HCT116 (cell line): Measurements from ENCODE around the gene C1QL3. TPM values are rescaled to one million over a fixed set of nuclear protein-coding genes. Genes with fewer than 3 reads are reported as not detected.

Experiments used
- ATAC-seq: fragments of 200-7000 bp; cut with Tn5 transposase; 2 replicates; pipeline ENCODE4 v1.9.1; 2020; ENCODE audit warnings: mild to moderate bottlenecking, moderate library complexity
- BruUV-seq: library from RNA; stranded (reverse); fragments of 400-500 nt; replicated peaks from 2 replicates; lab custom pipeline; 2021; lab: Mats Ljungman, UMichigan
- CTCF ChIA-PET: fragments of 300-600 bp; sonication (Branson Sonifier 250); formaldehyde crosslinking; loops from one replicate; lab custom pipeline; 2021; ENCODE audit warnings: antibody characterized with exemption; lab: Charles Lee
- POLR2A ChIA-PET: fragments of 300-600, 350-600 bp; sonication (Branson Sonifier 250); formaldehyde crosslinking; loops from one replicate; lab custom pipeline; 2021; ENCODE audit warnings: antibody characterized with exemption; lab: Charles Lee
- RAD21 ChIA-PET, 2 experiments: fragments of 300-600 bp; sonication (Branson Sonifier 250); formaldehyde crosslinking; loops; one replicate each; lab custom pipeline; 2023; ENCODE audit warnings: low total read pairs in 2 of 2; ENCODE audit not compliant: uncharacterized antibody in 2 of 2, unreplicated experiment in 2 of 2, low non-redundant PET in 1 of 2; lab: Charles Lee
- DNase-seq: peaks from one replicate; pipeline ENCODE4 v3.0.0-alpha.2; 2010; ENCODE audit warnings: low read depth, low spot score
- H2AFZ ChIP-seq: fragments of 200-600 bp; shearing (Covaris generic), sonication (generic); 2 replicates; pipeline ENCODE4 v1.6.1; 2017; ENCODE audit warnings: low read depth, mixed run types, mixed read lengths, antibody characterized with exemption, low read length; ENCODE audit not compliant: poor library complexity, severe bottlenecking
- H3K27ac ChIP-seq: 2 replicates; pipeline ENCODE4 v1.5.1; 2012; ENCODE audit warnings: low read depth, low read length
- H3K27me3 ChIP-seq: fragments of 200-600 bp; sonication (generic); 2 replicates; pipeline ENCODE4 v1.6.1; 2016; ENCODE audit warnings: mixed run types, low read length, mixed read lengths; ENCODE audit not compliant: insufficient read depth
- H3K36me3 ChIP-seq, 2 experiments: fragments of 200-500 bp in 1 of 2; fragments of 200-600 bp in 1 of 2; sonication (Bioruptor generic) in 1 of 2; sonication (generic) in 1 of 2; 2 replicates each; pipeline versions ENCODE4 v1.5.1 to v1.6.1; 2014 to 2016; ENCODE audit warnings: low read length in 2 of 2, inconsistent platforms in 1 of 2, mixed read lengths in 1 of 2, mixed run types in 1 of 2; ENCODE audit not compliant: insufficient read depth in 2 of 2, control insufficient read depth in 1 of 2
- H3K4me1 ChIP-seq, 2 experiments: fragments of 200-600 bp in 1 of 2; sonication (generic) in 1 of 2; 2 replicates each; pipeline versions ENCODE4 v1.5.1 to v1.6.1; 2012 to 2017; ENCODE audit warnings: low read length in 2 of 2, inconsistent platforms in 1 of 2, mild to moderate bottlenecking in 1 of 2, mixed read lengths in 1 of 2, mixed run types in 1 of 2, moderate library complexity in 1 of 2; ENCODE audit not compliant: insufficient read depth in 2 of 2, control insufficient read depth in 1 of 2
- H3K4me2 ChIP-seq: fragments of 200-600 bp; sonication (generic); 2 replicates; pipeline ENCODE4 v1.6.1; 2017; ENCODE audit warnings: mixed run types, low read length, mixed read lengths
- H3K4me3 ChIP-seq, 2 experiments: fragments of 200-600 bp in 1 of 2; sonication (generic) in 1 of 2; replicated peaks in 1 of 2; 2 replicates each; pipeline ENCODE4 v1.5.1; 2011 to 2016; ENCODE audit warnings: low read length in 2 of 2, control low read depth in 1 of 2, low read depth in 1 of 2, mild to moderate bottlenecking in 1 of 2, mixed read lengths in 1 of 2, mixed run types in 1 of 2
- H3K79me2 ChIP-seq: fragments of 200-600 bp; sonication (generic); 2 replicates; pipeline ENCODE4 v1.6.1; 2017; ENCODE audit warnings: mild to moderate bottlenecking, mixed run types, low read length, moderate library complexity, mixed read lengths; ENCODE audit not compliant: insufficient read depth
- H3K9ac ChIP-seq: fragments of 200-600 bp; sonication (generic); 2 replicates; pipeline ENCODE4 v1.6.1; 2016; ENCODE audit warnings: low read length, mixed read lengths
- H3K9me2 ChIP-seq: fragments of 200-600 bp; sonication (generic), shearing (Covaris generic); 2 replicates; pipeline ENCODE4 v1.6.1; 2017; ENCODE audit warnings: mixed run types, mild to moderate bottlenecking, moderate library complexity; ENCODE audit not compliant: insufficient read depth
- H3K9me3 ChIP-seq, 2 experiments: fragments of 200-500 bp in 1 of 2; fragments of 200-600 bp in 1 of 2; sonication (Bioruptor generic) in 1 of 2; sonication (generic) in 1 of 2; 2 replicates each; pipeline ENCODE4 v1.6.1; 2014 to 2017; ENCODE audit warnings: low read length in 2 of 2, mixed read lengths in 2 of 2, inconsistent platforms in 1 of 2, low read depth in 1 of 2, mild to moderate bottlenecking in 1 of 2, mixed run types in 1 of 2, moderate library complexity in 1 of 2; ENCODE audit not compliant: control insufficient read depth in 1 of 2, insufficient read depth in 1 of 2
- H4K20me1 ChIP-seq: fragments of 200-600 bp; sonication (generic), shearing (Covaris generic); 2 replicates; pipeline ENCODE4 v1.6.1; 2017; ENCODE audit warnings: mixed run types, mild to moderate bottlenecking, moderate library complexity; ENCODE audit not compliant: insufficient read depth
- CBX3 ChIP-seq: IDR thresholded peaks from 2 replicates; pipeline ENCODE4 v1.6.1; 2012; ENCODE audit warnings: low read depth
- CEBPB ChIP-seq: IDR thresholded peaks from 2 replicates; pipeline ENCODE4 v1.6.1; 2012; ENCODE audit warnings: low read depth
- EGR1 ChIP-seq: IDR thresholded peaks from 2 replicates; pipeline ENCODE4 v1.6.1; 2012; ENCODE audit warnings: low read depth
- ELF1 ChIP-seq: IDR thresholded peaks from 2 replicates; pipeline ENCODE4 v1.6.1; 2012; ENCODE audit warnings: low read depth, borderline replicate concordance
- EZH2 ChIP-seq: fragments of 200-600 bp; sonication (generic); IDR thresholded peaks from 2 replicates; pipeline ENCODE4 v1.6.1; 2017; ENCODE audit warnings: antibody characterized with exemption, mixed run types
- EZH2phosphoT487 ChIP-seq: fragments of 200-600 bp; IDR thresholded peaks from 2 replicates; pipeline ENCODE4 v1.6.1; 2018; ENCODE audit warnings: antibody characterized with exemption, borderline replicate concordance
- FOSL1 ChIP-seq: IDR thresholded peaks from 2 replicates; pipeline ENCODE4 v1.6.1; 2012; ENCODE audit warnings: low read depth
- POLR2AphosphoS5 ChIP-seq: IDR thresholded peaks from 2 replicates; pipeline ENCODE4 v1.6.1; 2011; ENCODE audit warnings: mild to moderate bottlenecking, low read depth, low read length, moderate library complexity
- RAD21 ChIP-seq: IDR thresholded peaks from 2 replicates; pipeline ENCODE4 v1.6.1; 2012; ENCODE audit warnings: low read depth, mild to moderate bottlenecking
- SIN3A ChIP-seq: IDR thresholded peaks from 2 replicates; pipeline ENCODE4 v1.6.1; 2012; ENCODE audit warnings: low read depth
- SP1 ChIP-seq: IDR thresholded peaks from 2 replicates; pipeline ENCODE4 v1.6.1; 2012; ENCODE audit warnings: low read depth
- SRF ChIP-seq: IDR thresholded peaks from 2 replicates; pipeline ENCODE4 v1.6.1; 2012; ENCODE audit warnings: low read depth
- TCF7L2 ChIP-seq: IDR thresholded peaks from 2 replicates; pipeline ENCODE4 v1.7.0; 2011; ENCODE audit warnings: borderline replicate concordance, inconsistent platforms; ENCODE audit not compliant: insufficient read depth, insufficient read length; ENCODE audit errors: extremely low read depth
- YY1 ChIP-seq: IDR thresholded peaks from 2 replicates; pipeline ENCODE4 v1.6.1; 2011; ENCODE audit warnings: low read length, low read depth, moderate library complexity, mild to moderate bottlenecking; ENCODE audit not compliant: insufficient replicate concordance; ENCODE audit errors: extremely low read depth
- ZFX ChIP-seq: fragments of 450-650 bp; IDR thresholded peaks from 2 replicates; pipeline ENCODE4 v1.6.1; 2017
- ZNF274 ChIP-seq: fragments of 200-500 bp; sonication (Bioruptor generic); IDR thresholded peaks from 2 replicates; pipeline ENCODE4 v1.6.1; 2014; ENCODE audit warnings: mild to moderate bottlenecking, low read depth, low read length, inconsistent platforms
- intact Hi-C: fragments of 100-400 bp; cut with micrococcal nuclease; formaldehyde crosslinking; loops from 2 replicates; pipeline ENCODE4 v1.10.0; 2022
- total RNA-seq: library from RNA; stranded (reverse); gene quantifications from one replicate; pipeline ENCODE4 v1.2.1, GENCODE V29; 2021; ENCODE audit not compliant: unreplicated experiment
- TF ChIP-seq, protein P1 (sequence below), 3 experiments: fragments of 200-600 bp in 1 of 3; sonication (generic) in 1 of 3; IDR thresholded peaks in 2 of 3; conservative IDR thresholded peaks in 1 of 3; 2 replicates each; pipeline ENCODE4 v1.5.1; 2012 to 2017; ENCODE audit warnings: low read depth in 2 of 3, low read length in 2 of 3, antibody characterized with exemption in 1 of 3, borderline replicate concordance in 1 of 3, control low read depth in 1 of 3, mild to moderate bottlenecking in 1 of 3, mixed read lengths in 1 of 3, mixed run types in 1 of 3, moderate library complexity in 1 of 3; ENCODE audit not compliant: insufficient read depth in 1 of 3
- TF ChIP-seq, protein P2 (sequence below): IDR thresholded peaks from 2 replicates; pipeline ENCODE4 v1.6.1; 2012
- TF ChIP-seq, protein P3 (sequence below): IDR thresholded peaks from 2 replicates; pipeline ENCODE4 v1.6.1; 2012
- TF ChIP-seq, protein P4 (sequence below): IDR thresholded peaks from 2 replicates; pipeline ENCODE4 v1.6.1; 2011; ENCODE audit warnings: mild to moderate bottlenecking, low read length, moderate library complexity; ENCODE audit not compliant: insufficient replicate concordance; ENCODE audit errors: extremely low read depth

Gene C1QL3
- total RNA-seq, 1 experiment from 2014 or later = not detected

DNA sequence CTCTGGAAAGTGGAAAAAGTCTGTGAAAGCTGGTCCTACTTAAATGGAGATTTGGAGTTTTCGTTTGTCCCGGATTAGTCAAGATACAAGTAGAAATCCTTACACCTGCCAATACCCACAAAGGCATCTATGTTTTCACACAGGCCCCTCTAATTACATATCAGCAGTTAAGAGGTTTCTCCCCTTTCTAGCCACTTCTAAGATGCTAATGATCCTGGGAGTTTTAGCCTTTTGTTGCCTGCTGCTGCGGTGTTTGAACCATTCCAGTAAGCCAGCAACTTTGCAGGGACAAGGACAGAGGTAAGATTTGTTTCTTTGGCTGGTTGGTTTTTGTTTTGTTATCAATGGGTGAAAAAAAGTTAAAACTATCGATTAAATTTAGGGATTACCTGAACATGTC, 5.8 kb upstream of the C1QL3 start:
- no peaks in the 10 kb centered on the region for H3K9me3 ChIP-seq
- no peak for ATAC-seq
- H3K79me2 ChIP-seq = no peaks in the 10 kb centered on the region
- H4K20me1 ChIP-seq = no peaks in the 10 kb centered on the region
- no peak overlapping the region for H3K4me3 ChIP-seq
- H3K4me2 ChIP-seq = no peak overlapping the region
- H3K9ac ChIP-seq = no peak overlapping the region
- no peaks in the 10 kb centered on the region for H3K9me2 ChIP-seq
- H3K27ac ChIP-seq = no peak overlapping the region
- BruUV-seq = no TSS peak
- no peak for DNase-seq
- intact Hi-C loops = no loop called here
- no peaks in the 10 kb centered on the region for H3K27me3 ChIP-seq
- POLR2A ChIA-PET = no interaction called here
- TF ChIP-seq SIN3A (no peak), EZH2phosphoT487 (no peak), POLR2AphosphoS5 (no peak), EZH2 (no peak), SRF (no peak), YY1 (no peak), RAD21 (no peak), ELF1 (no peak), TCF7L2 (no peak), EGR1 (no peak), ZNF274 (no peak), CEBPB (no peak), FOSL1 (no peak), SP1 (no peak), CBX3 (no peak), ZFX (no peak)
- TF ChIP-seq, protein P1, sequence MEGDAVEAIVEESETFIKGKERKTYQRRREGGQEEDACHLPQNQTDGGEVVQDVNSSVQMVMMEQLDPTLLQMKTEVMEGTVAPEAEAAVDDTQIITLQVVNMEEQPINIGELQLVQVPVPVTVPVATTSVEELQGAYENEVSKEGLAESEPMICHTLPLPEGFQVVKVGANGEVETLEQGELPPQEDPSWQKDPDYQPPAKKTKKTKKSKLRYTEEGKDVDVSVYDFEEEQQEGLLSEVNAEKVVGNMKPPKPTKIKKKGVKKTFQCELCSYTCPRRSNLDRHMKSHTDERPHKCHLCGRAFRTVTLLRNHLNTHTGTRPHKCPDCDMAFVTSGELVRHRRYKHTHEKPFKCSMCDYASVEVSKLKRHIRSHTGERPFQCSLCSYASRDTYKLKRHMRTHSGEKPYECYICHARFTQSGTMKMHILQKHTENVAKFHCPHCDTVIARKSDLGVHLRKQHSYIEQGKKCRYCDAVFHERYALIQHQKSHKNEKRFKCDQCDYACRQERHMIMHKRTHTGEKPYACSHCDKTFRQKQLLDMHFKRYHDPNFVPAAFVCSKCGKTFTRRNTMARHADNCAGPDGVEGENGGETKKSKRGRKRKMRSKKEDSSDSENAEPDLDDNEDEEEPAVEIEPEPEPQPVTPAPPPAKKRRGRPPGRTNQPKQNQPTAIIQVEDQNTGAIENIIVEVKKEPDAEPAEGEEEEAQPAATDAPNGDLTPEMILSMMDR (IDR thresholded peaks at IDR 0.05 in 2 of 3, conservative IDR thresholded peaks at IDR 0.05 in 1 of 3; ENCODE audit: borderline replicate concordance in 1 of 3, insufficient read depth in 1 of 3, low read depth in 2 of 3, low read length in 2 of 3) = no peak
- TF ChIP-seq, protein P2, sequence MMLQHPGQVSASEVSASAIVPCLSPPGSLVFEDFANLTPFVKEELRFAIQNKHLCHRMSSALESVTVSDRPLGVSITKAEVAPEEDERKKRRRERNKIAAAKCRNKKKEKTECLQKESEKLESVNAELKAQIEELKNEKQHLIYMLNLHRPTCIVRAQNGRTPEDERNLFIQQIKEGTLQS = no peak
- TF ChIP-seq, protein P3, sequence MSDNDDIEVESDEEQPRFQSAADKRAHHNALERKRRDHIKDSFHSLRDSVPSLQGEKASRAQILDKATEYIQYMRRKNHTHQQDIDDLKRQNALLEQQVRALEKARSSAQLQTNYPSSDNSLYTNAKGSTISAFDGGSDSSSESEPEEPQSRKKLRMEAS = no peak
- TF ChIP-seq, protein P4, sequence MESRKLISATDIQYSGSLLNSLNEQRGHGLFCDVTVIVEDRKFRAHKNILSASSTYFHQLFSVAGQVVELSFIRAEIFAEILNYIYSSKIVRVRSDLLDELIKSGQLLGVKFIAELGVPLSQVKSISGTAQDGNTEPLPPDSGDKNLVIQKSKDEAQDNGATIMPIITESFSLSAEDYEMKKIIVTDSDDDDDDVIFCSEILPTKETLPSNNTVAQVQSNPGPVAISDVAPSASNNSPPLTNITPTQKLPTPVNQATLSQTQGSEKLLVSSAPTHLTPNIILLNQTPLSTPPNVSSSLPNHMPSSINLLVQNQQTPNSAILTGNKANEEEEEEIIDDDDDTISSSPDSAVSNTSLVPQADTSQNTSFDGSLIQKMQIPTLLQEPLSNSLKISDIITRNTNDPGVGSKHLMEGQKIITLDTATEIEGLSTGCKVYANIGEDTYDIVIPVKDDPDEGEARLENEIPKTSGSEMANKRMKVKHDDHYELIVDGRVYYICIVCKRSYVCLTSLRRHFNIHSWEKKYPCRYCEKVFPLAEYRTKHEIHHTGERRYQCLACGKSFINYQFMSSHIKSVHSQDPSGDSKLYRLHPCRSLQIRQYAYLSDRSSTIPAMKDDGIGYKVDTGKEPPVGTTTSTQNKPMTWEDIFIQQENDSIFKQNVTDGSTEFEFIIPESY = no peak
- CTCF ChIA-PET = no interaction called here
- no peak overlapping the region for H2AFZ ChIP-seq
- RAD21 ChIA-PET = no interaction called here
- no peaks in the 10 kb centered on the region for H3K36me3 ChIP-seq
- H3K4me1 ChIP-seq = no peaks in the 10 kb centered on the region
